GM21737 (cell line): ENCODE results near the gene CNFN.
"Not testable (repeated sequence)": the region's sequence is repeated elsewhere in the genome, so short reads cannot be mapped to it uniquely, and the experiment has no call there.

ENCODE experiments used
- ATAC-seq: cut with Tn5 transposase; IDR thresholded peaks from one replicate; pipeline ENCODE4 v1.9.1; 2021; ENCODE audit warnings: mild to moderate bottlenecking, moderate library complexity; ENCODE audit not compliant: unreplicated experiment

Gene CNFN

DNA sequence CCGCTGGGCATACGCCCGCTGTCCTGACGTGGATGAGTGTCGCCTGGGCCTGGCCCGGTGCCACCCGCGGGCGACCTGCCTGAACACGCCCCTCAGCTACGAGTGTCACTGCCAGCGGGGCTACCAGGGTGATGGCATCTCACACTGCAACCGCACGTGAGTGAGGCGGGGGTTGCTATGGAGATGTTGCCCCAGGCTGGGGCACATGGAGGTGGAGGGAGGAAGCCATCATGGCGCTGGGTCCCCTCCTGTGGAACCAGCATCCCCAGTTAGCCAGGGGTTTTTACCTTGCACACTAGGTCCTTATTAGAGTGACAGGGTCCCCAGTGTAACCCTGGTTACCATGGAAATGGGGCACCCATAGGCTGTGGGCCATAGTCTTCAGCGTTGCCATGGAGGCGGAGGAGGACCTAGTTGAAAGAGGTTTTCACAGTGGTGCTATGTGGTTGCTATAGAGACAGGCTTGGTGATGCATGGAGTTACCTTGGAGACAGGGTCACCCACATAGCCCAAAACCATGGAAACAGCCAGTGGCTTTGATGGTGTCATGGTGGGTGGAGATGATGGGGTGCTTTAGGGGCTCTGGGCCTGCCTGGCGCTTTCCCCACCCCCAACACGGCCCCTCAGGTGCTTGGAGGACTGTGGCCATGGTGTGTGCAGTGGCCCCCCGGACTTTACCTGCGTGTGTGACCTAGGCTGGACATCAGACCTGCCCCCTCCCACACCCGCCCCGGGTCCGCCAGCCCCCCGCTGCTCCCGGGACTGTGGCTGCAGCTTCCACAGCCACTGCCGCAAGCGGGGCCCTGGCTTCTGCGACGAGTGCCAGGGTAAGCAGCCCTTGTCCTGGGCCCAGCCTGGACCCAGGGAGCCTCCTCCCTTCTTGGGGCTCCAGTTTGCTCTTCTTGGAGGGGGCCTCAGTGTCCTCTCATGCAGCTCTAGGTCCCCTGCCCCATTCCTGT, 37.5 kb downstream of the CNFN start:
- ATAC-seq: no peak

DNA sequence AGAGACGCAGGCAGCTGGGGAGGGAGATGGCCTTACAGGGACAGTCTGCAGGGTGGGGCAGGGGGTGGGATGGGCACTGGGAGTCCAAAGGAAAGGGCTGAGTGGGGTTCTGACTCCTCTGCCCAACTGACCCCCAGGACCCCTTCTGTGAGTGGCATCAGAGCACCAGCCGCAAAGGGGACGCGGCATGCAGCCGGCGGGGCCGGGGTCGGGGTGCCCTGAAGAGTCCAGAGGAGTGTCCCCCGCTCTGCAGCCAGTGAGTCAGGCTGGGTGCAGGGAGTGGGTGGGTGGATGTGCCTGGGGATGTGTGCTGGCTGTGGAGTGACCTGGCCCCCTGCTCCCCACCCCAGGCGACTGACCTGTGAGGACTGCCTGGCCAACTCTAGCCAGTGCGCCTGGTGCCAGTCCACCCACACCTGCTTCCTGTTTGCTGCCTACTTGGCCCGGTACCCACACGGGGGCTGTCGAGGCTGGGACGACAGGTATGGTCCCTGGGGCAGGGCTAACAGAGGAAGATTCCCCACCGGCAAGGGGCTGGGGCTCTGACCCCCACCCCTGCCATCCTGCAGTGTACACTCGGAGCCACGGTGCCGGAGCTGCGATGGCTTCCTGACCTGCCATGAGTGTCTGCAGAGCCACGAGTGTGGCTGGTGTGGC, 38.9 kb downstream of the CNFN start:
- ATAC-seq: no peak

DNA sequence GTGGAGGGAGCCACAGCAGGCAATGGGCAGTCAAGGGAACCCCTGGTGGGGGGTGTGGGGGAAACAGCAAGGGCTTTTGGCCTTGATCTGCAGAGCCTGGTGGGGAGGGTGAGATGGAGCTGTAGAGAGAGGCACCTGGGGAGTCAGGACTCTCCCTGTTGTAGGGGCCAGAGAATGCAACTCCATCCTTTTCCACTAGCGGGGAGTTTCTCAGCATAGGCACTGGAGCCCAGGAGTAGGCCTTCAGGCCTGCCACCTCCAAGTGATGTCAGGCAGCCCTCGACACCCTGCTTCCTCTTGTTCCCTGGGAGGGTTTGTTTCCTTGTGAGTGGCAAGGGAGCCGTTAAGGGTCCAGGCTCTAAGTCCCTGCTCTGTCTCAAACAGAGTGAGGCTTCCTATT, 39.7 kb downstream of the CNFN start:
- no peak for ATAC-seq

DNA sequence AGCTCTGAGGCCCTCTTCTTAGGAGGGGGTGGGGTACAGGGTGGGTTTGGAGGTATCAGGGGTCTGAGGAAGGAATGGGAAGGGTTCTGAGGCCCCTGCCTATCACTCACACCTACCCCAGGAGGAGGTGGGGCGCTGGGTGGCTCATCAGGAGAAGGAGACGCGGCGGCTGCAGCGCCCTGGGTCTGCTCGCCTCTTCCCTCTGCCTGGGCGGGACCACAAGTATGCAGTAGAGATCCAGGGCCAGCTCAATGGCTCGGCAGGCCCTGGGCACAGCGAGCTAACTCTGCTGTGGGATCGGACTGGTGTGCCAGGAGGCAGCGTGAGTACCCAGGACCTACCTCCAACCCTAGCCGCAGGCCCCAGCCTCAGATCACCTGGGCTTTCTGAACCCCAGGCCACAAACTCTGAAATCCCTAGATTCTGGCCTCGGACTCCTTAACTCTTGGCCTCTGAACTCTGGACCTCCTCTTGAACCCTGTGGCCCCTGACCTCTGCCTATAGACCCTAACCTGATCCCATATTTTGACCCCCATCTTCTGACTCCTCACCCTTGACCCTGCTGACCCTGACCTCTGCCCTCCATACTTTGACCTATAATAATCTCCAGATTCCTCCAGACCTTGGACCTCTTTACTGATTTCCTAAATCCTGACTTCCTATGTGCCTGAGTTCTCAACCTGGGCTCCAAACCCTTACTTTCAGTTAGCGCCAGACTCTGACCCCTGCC, 40.6 kb downstream of the CNFN start:
- ATAC-seq: no peak

DNA sequence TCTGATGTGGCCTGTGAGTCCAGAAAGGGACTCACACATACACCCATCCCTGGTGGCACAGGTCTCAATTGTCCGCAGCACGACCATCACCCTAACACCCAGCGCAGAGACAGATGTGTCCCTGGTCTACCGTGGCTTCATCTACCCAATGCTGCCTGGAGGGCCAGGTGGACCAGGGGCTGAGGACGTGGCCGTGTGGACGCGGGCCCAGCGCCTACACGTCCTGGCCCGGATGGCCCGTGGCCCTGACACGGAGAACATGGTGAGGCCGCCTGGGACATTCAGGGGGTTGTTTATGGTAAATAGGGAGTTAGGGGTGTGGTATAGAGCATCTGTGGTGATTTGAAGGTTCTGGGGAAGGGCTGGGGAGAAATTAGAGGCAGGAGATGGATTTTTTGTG, 41.9 kb downstream of the CNFN start:
- no peak for ATAC-seq

DNA sequence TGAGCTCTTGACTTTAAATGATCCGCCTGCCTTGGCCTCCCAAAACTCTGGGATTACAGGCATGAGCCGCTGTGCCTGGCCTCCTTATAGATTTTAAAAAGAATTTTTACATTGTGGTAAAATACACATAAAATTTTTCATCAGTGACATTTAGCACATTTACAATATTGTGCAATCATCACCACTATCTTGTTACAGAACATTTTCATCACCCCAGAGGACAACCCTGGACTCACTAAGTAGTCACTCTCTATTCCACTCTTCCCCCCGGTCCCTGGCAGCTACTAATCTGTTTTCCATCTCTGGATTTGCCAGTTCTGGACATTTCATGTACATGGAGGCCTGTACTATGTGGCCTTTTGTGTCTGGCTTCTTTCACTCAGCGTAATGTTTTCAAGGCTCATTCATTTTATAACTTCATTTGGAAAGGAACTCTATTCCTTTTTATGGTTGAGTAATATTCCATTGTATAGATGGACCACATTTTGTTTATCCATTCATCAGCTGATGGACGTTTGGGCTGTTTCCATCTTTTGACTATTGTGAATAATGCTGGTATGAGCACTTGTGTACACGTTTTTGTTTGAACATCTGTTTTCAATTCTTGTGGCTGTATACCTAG, 44.8 kb downstream of the CNFN start:
- ATAC-seq: no peak

DNA sequence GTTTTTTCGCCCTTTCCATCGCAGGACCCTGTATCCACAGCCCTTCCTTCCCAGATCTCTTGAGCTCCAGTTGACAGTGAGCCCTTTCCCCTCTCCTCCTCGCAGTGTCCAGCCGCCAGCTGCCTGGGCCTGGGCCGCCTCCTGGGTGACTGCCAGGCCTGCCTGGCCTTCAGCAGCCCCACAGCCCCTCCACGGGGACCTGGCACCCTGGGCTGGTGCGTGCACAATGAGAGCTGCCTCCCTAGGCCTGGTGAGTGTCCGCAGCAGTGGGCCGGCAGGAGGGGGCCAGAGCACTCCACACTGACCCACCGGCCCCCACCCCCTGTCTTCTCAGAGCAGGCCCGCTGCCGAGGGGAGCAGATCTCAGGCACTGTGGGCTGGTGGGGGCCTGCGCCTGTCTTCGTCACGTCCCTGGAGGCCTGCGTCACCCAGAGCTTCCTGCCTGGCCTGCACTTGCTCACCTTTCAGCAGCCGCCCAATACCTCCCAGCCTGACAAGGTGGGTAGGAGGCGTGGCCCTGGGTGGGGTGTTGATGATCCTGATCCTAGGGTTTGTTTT, 45.7 kb downstream of the CNFN start:
- no peak for ATAC-seq

DNA sequence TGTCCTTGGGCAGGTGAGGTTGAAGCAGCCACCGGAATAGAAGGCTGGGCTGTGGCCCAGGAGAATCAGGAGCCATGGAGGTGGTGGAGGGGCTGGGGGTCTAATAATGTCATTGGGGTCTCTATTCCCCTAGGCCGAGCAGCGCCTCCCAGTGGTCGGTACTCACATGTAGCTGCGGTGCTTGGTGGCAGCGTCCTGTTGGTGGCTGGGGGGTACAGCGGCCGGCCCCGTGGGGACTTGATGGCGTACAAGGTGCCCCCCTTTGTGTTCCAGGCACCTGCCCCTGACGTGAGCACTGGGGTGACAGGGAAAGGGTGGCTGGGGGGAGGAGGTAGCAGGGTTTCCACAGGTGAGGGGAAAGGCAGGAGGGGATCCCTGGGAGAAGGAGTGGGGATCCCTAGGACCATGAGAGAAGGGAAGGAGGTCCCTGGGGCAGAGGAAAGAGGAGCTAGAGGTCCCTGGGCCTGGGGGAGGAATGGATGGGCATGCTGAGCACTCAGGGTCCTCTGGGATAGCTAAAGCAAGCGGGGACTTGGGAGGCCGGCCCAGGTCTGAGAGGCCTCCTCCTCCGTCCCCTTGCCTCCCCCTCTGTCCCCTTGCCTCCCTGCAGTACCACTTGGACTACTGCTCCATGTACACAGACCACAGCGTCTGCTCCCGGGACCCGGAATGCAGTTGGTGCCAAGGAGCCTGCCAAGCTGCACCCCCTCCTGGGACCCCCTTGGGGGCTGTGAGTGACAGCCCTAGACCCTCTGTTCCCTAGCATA, 46.6 kb downstream of the CNFN start:
- ATAC-seq: no peak

DNA sequence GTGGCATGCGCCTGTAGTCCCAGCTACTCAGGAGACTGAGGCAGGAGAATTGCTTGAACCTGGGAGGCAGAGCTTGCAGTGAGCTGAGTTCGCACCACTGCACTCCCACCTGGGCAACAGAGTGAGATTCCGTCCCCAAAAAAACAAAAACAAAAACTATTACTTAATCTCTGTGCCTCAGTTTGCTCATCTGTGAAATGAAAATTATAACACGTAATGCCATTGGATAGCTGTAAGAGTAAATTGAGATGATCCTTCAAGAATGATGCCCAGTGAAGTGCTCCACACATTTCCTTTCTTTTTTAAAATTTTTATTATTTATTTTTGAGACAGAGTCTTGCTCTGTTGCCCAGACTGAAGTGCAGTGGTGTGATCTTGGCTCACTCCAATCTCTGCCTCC, 50.2 kb downstream of the CNFN start:
- ATAC-seq: not testable (repeated sequence)

DNA sequence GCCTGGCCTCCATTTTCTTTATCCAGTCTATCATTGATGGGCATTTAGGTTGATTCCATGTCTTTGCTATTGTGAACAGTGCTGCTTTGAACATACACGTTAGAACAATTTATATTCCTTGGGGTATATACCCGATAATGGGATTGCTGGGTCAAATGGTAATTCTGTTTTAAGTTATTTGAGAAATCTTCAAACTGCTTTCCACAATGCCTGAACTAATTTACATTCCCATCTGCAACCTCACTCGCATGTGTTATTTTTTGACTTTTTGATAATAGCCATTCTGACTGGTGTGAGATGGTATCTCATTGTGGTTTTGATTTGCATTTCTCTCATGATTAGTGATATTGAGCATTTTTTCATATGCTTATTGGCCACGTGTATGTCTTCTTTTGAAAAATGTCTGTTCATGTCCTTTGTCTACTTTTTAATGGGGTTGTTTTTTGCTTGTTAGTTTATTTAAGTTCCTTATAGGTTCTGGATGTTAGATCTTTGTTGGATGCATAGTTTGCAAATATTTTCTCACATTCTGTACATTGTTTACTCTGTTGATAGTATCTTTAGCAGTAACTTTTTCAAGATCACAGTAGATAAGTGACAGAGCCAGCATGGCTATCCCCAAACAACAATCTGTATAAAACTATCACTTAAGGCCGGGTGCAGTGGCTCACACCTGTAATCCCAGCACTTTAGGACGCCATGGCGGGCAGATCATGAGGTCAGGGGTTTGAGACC, 50.8 kb downstream of the CNFN start:
- not testable (repeated sequence) for ATAC-seq
